GM18508 (cell line): Measurements from ENCODE around the gene DICER1.

Experiments used
- ATAC-seq: cut with Tn5 transposase; IDR thresholded peaks from one replicate; pipeline ENCODE4 v1.9.1; 2021; ENCODE audit warnings: moderate number of reproducible peaks; ENCODE audit not compliant: insufficient read depth, unreplicated experiment

The DICER1 gene

DNA sequence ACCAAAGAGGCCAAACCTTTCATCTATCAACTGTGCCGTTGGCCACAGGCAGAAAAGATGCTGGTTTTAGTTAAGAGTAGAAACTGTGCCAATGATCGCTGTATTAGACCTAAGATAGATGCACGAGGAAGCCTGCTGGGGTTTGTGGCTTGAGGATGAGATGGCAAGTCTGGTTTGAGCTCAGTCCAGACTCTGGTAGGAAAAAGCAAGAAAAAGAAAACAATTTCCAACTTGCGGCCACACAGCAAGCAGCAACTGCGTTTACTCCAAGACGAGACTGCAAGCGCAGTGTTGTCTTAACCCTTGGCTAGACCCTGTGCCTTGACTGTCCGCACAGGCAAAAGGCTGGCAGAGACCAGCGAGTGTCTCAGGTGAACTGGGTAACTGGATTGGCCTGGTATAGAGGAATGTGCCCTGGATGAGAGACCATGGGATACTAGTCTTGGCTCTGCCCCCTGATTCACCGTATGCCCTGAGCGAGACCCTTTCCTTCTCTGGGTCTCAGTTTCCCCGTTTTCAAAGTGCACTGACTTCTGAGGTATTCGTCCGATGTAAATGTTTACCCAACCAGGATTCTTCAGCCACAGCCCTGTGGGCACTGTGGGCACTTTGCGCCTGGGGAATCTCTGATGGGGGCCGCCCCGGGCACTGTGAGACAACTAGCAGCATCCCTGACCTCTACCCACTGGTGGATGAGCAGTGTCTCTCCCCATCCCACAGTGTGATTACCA lies 113.4 kb downstream of the DICER1 start:
- no peak for ATAC-seq

GRCh38 chr14:95043314-95043713 lies 114.0 kb downstream of the DICER1 start:
- ATAC-seq, result no peak

DNA sequence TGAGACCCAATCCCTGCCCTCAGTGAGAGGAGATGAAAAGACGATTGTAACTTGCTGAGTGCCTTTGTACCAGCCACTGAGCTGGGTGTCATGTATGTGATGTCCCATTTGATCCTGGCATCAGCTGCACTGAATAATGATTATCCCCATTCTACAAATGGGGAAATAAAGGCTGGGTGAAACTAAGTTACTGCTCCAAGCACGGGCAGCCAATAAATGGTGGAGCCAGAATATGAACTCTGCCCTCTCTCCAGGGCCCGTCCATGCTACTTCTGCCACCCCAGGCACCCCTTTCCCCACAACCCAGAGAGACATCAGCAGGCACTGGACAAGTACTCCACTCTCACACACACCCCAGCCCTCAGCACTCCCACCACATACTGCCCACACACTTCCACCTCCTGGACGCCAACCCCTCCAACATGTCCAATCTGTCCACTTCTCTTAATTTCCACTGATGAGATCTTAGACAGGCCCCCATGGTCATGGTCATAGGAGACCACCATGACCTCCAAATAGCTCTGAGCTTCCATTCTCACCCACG lies 115.8 kb downstream of the DICER1 start:
- ATAC-seq, result no peak

GRCh38 chr14:95040708-95041476 lies 116.4 kb downstream of the DICER1 start:
- no peak for ATAC-seq

DNA sequence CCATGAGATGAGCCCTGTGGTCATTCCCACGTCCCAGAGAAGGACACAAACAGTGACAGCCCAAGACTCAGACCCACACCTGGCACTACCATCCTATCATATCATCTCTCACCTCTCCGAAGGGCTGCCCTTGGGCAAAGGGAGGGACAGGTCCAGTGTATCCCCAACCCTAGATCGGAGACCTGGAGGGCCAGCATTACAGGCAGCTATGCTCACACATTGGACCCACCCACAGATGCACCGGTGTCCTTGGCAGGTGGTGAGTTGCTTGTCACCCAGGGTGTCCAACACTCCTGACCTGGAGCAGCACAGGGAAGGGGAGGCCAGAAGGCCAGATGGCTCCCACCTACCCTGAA lies 117.4 kb downstream of the DICER1 start:
- ATAC-seq, result no peak

- no peak for ATAC-seq
Observed at GRCh38 chr14:95039259-95039992, 117.9 kb downstream of the DICER1 start.

- ATAC-seq, result no peak
Observed at GRCh38 chr14:95038521-95039250, 118.6 kb downstream of the DICER1 start.

DNA sequence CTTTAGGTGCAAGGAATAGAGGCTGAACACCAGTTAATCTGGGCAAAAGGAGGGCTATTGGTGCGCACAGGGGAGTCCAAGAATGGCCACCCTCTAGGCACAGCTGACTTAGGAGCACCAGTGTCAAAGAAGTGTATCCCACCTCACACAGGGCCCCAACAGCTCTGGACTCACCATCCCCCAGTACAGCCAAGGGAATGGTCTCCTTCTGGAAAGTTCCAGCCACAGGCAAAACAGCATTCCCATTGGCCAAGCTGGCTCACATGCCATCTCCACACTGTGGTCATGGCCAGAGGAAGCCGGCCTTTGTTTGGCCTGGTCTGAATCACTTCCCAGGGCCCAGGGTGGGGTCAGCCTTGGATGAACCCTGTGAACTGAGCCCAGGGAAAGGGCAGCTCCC lies 120.1 kb downstream of the DICER1 start:
- no peak for ATAC-seq
